ENCODE data around the gene ZRANB1.

The ZRANB1 gene

GRCh38 chr10:124955243-124955642 is 13.3 kb downstream of the ZRANB1 start:
- FAIRE-seq (no peak), DNase-seq (ENCODE audit: insufficient read length, low spot score) (no peak)
- TF ChIP-seq SPI1 (IDR thresholded peaks at IDR 0.05; ENCODE audit: low read depth, low read length) (no peak), POLR2AphosphoS5 (IDR thresholded peaks at IDR 0.05; ENCODE audit: low read depth, low read length) (no peak), POLR2A (IDR thresholded peaks at IDR 0.05; ENCODE audit: low read depth, low read length) (no peak), POU2F2 (IDR thresholded peaks at IDR 0.05; ENCODE audit: low read depth, low read length) (no peak), PAX5 (IDR thresholded peaks at IDR 0.05; ENCODE audit: insufficient read depth, low read length, severe bottlenecking) (no peak)

- FAIRE-seq: peak; percentile 38
- TF ChIP-seq POU2F2 (IDR thresholded peaks at IDR 0.05; ENCODE audit: low read depth, low read length): no peak
- TF ChIP-seq POLR2A (IDR thresholded peaks at IDR 0.05; ENCODE audit: low read depth, low read length): no peak
- no peak for TF ChIP-seq POLR2AphosphoS5 (IDR thresholded peaks at IDR 0.05; ENCODE audit: low read depth, low read length)
- no peak for TF ChIP-seq PAX5 (IDR thresholded peaks at IDR 0.05; ENCODE audit: insufficient read depth, low read length, severe bottlenecking)
- TF ChIP-seq SPI1 (IDR thresholded peaks at IDR 0.05; ENCODE audit: low read depth, low read length): no peak
- TF ChIP-seq TAF1 (IDR thresholded peaks at IDR 0.05; ENCODE audit: low read depth, low read length): no peak
- DNase-seq (ENCODE audit: insufficient read length, low spot score): no peak
Observed at GRCh38 chr10:124955868-124956267, 13.9 kb downstream of the ZRANB1 start.

GRCh38 chr10:124956764-124957163 is 14.8 kb downstream of the ZRANB1 start:
- FAIRE-seq: no peak
- TF ChIP-seq TAF1 (IDR thresholded peaks at IDR 0.05; ENCODE audit: low read depth, low read length) (no peak), POLR2A (IDR thresholded peaks at IDR 0.05; ENCODE audit: low read depth, low read length) (no peak), POU2F2 (IDR thresholded peaks at IDR 0.05; ENCODE audit: low read depth, low read length) (no peak), POLR2AphosphoS5 (IDR thresholded peaks at IDR 0.05; ENCODE audit: low read depth, low read length) (no peak)
- DNase-seq (ENCODE audit: insufficient read length, low spot score): no peak

- TF ChIP-seq SPI1 (IDR thresholded peaks at IDR 0.05; ENCODE audit: low read depth, low read length) (no peak), POU2F2 (IDR thresholded peaks at IDR 0.05; ENCODE audit: low read depth, low read length) (no peak), PAX5 (IDR thresholded peaks at IDR 0.05; ENCODE audit: insufficient read depth, low read length, severe bottlenecking) (no peak), TAF1 (IDR thresholded peaks at IDR 0.05; ENCODE audit: low read depth, low read length) (no peak), POLR2AphosphoS5 (IDR thresholded peaks at IDR 0.05; ENCODE audit: low read depth, low read length) (no peak), POLR2A (IDR thresholded peaks at IDR 0.05; ENCODE audit: low read depth, low read length) (no peak)
- FAIRE-seq (no peak), DNase-seq (ENCODE audit: insufficient read length, low spot score) (no peak)
Observed at GRCh38 chr10:124957404-124957947, 15.6 kb downstream of the ZRANB1 start.

- no peak for TF ChIP-seq POLR2AphosphoS5 (IDR thresholded peaks at IDR 0.05; ENCODE audit: low read depth, low read length)
- TF ChIP-seq POLR2A (IDR thresholded peaks at IDR 0.05; ENCODE audit: low read depth, low read length): no peak
- no peak for TF ChIP-seq PAX5 (IDR thresholded peaks at IDR 0.05; ENCODE audit: insufficient read depth, low read length, severe bottlenecking)
- TF ChIP-seq POU2F2 (IDR thresholded peaks at IDR 0.05; ENCODE audit: low read depth, low read length): no peak
- TF ChIP-seq TAF1 (IDR thresholded peaks at IDR 0.05; ENCODE audit: low read depth, low read length): no peak
- no peak for TF ChIP-seq SPI1 (IDR thresholded peaks at IDR 0.05; ENCODE audit: low read depth, low read length)
- FAIRE-seq (peak; percentile 48), DNase-seq (ENCODE audit: insufficient read length, low spot score) (no peak)
Observed at GRCh38 chr10:124959564-124959963, 17.6 kb downstream of the ZRANB1 start.

- no peak for DNase-seq (ENCODE audit: insufficient read length, low spot score)
- peak; percentile 33 for FAIRE-seq
- TF ChIP-seq PAX5 (IDR thresholded peaks at IDR 0.05; ENCODE audit: insufficient read depth, low read length, severe bottlenecking) (no peak), SPI1 (IDR thresholded peaks at IDR 0.05; ENCODE audit: low read depth, low read length) (no peak), POLR2A (IDR thresholded peaks at IDR 0.05; ENCODE audit: low read depth, low read length) (no peak), POLR2AphosphoS5 (IDR thresholded peaks at IDR 0.05; ENCODE audit: low read depth, low read length) (no peak), TAF1 (IDR thresholded peaks at IDR 0.05; ENCODE audit: low read depth, low read length) (no peak), POU2F2 (IDR thresholded peaks at IDR 0.05; ENCODE audit: low read depth, low read length) (no peak)
Observed at GRCh38 chr10:124961248-124961570, 19.3 kb downstream of the ZRANB1 start.

- DNase-seq (ENCODE audit: insufficient read length, low spot score): no peak
- TF ChIP-seq POLR2AphosphoS5 (IDR thresholded peaks at IDR 0.05; ENCODE audit: low read depth, low read length) (no peak), PAX5 (IDR thresholded peaks at IDR 0.05; ENCODE audit: insufficient read depth, low read length, severe bottlenecking) (no peak), POU2F2 (IDR thresholded peaks at IDR 0.05; ENCODE audit: low read depth, low read length) (no peak)
- no peak for FAIRE-seq
Observed at GRCh38 chr10:124962421-124962820, 20.5 kb downstream of the ZRANB1 start.

- TF ChIP-seq POU2F2 (IDR thresholded peaks at IDR 0.05; ENCODE audit: low read depth, low read length) (no peak), TAF1 (IDR thresholded peaks at IDR 0.05; ENCODE audit: low read depth, low read length) (no peak), POLR2A (IDR thresholded peaks at IDR 0.05; ENCODE audit: low read depth, low read length) (no peak), SPI1 (IDR thresholded peaks at IDR 0.05; ENCODE audit: low read depth, low read length) (no peak), POLR2AphosphoS5 (IDR thresholded peaks at IDR 0.05; ENCODE audit: low read depth, low read length) (no peak), PAX5 (IDR thresholded peaks at IDR 0.05; ENCODE audit: insufficient read depth, low read length, severe bottlenecking) (no peak)
- DNase-seq (ENCODE audit: insufficient read length, low spot score): no peak
- FAIRE-seq: no peak
Observed at GRCh38 chr10:124963866-124964720, 22.2 kb downstream of the ZRANB1 start.

GRCh38 chr10:124966008-124966407 is 24.1 kb downstream of the ZRANB1 start:
- TF ChIP-seq TAF1 (IDR thresholded peaks at IDR 0.05; ENCODE audit: low read depth, low read length) (no peak), PAX5 (IDR thresholded peaks at IDR 0.05; ENCODE audit: insufficient read depth, low read length, severe bottlenecking) (no peak)
- DNase-seq (ENCODE audit: insufficient read length, low spot score): no peak
- FAIRE-seq: no peak

GRCh38 chr10:124967255-124967654 is 25.3 kb downstream of the ZRANB1 start:
- FAIRE-seq (no peak), DNase-seq (ENCODE audit: insufficient read length, low spot score) (no peak)
- no peak for TF ChIP-seq TAF1 (IDR thresholded peaks at IDR 0.05; ENCODE audit: low read depth, low read length)
- no peak for TF ChIP-seq PAX5 (IDR thresholded peaks at IDR 0.05; ENCODE audit: insufficient read depth, low read length, severe bottlenecking)
- no peak for TF ChIP-seq POLR2AphosphoS5 (IDR thresholded peaks at IDR 0.05; ENCODE audit: low read depth, low read length)
- TF ChIP-seq SPI1 (IDR thresholded peaks at IDR 0.05; ENCODE audit: low read depth, low read length): no peak
- no peak for TF ChIP-seq POLR2A (IDR thresholded peaks at IDR 0.05; ENCODE audit: low read depth, low read length)
- TF ChIP-seq POU2F2 (IDR thresholded peaks at IDR 0.05; ENCODE audit: low read depth, low read length): no peak
